Psoas muscle (tissue), 8 donors: ENCODE data around the gene GNB3. TPM values are rescaled to one million over a fixed set of nuclear protein-coding genes. Genes with fewer than 3 reads are reported as not detected.

ENCODE experiments used
- ATAC-seq, 4 donors: fragments of 200-7000 bp; cut with Tn5 transposase; one replicate each; pipeline ENCODE4 v1.9.1; 2020; ENCODE audit warnings: moderate library complexity in 3 of 4, mild to moderate bottlenecking in 2 of 4
- DNase-seq, 2 donors: peaks; one replicate each; pipeline ENCODE4 v3.0.0-alpha.2; 2020
- H3K27ac ChIP-seq: fragments of 200-600 bp; one replicate; pipeline ENCODE4 v1.8.0; 2022
- H3K27me3 ChIP-seq, 3 donors: fragments of 200-600 bp in 1 of 3; one replicate each; pipeline versions ENCODE4 v1.6.1 to v1.8.0; 2013 to 2022; ENCODE audit warnings: low read length in 2 of 3, mild to moderate bottlenecking in 2 of 3, moderate library complexity in 1 of 3; ENCODE audit not compliant: insufficient read depth in 3 of 3
- H3K36me3 ChIP-seq, 2 donors: fragments of 200-600 bp in 1 of 2; one replicate each; pipeline versions ENCODE4 v1.6.1 to v1.8.0; 2013 to 2022; ENCODE audit warnings: low read depth in 1 of 2, mild to moderate bottlenecking in 1 of 2, moderate library complexity in 1 of 2; ENCODE audit not compliant: insufficient read depth in 1 of 2
- H3K4me1 ChIP-seq: fragments of 200-600 bp; one replicate; pipeline ENCODE4 v1.8.0; 2022
- H3K4me3 ChIP-seq: fragments of 200-600 bp; one replicate; pipeline ENCODE4 v1.8.0; 2022; ENCODE audit warnings: mild to moderate bottlenecking
- H3K9me3 ChIP-seq: fragments of 200-600 bp; one replicate; pipeline ENCODE4 v1.8.0; 2022
- CTCF ChIP-seq: fragments of 200-600 bp; IDR thresholded peaks from one replicate; pipeline ENCODE4 v1.8.0; 2022; ENCODE audit warnings: antibody characterized with exemption
- WGBS, 3 donors: extraction: QIAGEN DNeasy Blood & Tissue Kit; methylation state at CpG; one replicate each; pipeline versions ENCODE4 v1.1.6 to v1.1.7; 2013; 5-methylcytosine and 5-hydroxymethylcytosine counted together
- intact Hi-C, 2 donors: fragments of 100-400 bp; cut with DNase I; formaldehyde crosslinking; loops; one replicate each; pipeline versions ENCODE4 v1.11.0 to v1.14.2; 2022
- polyA plus RNA-seq, 3 donors: library from polyadenylated mRNA; stranded (reverse); fragments of 200-250 nt; gene quantifications; one replicate each; pipeline ENCODE4 v1.2.3, GENCODE V29; 2013
- total RNA-seq, 4 donors: library from RNA; stranded (reverse); fragmentation: NEBNext Ultra II Directional in 2 of 4; extraction: Animal tissue kit (Norgen Biotek cat#: 25700) in 2 of 4; gene quantifications; one replicate each; pipeline versions ENCODE4 v1.2.1 to v1.2.4, GENCODE V29; 2021 to 2023
- donor health status: healthy with polysubstance abuse.
- donor health status: DM: no; HTN: no; CAD: no; lungs with moderate emphysema.
- donor health status: Bipolar disorder and iron deficiency.
- donor health status: healthy.
- donor health status: DM: yes; HTN: yes; CAD: no.
- donor health status: DM: no; HTN: no; CAD: no.
- donor health status: DM: no; HTN: no; CAD: no.
- donor health status: DM: yes; HTN: yes; CAD: no.

GNB3 gene
- total and polyA plus RNA-seq, 7 donors = 0.13 to 0.69 (median 0.30) TPM

- Histone ChIP-seq H3K27ac (peak overlapping the region; percentile 97), H3K4me3 (peak overlapping the region; percentile 94), H3K36me3 (peaks cover 7 to 74% of the 10 kb centered on the region in 2 donors), H3K4me1 (peaks cover 32% of the 10 kb centered on the region), H3K27me3 (no peaks in the 10 kb centered on the region), H3K9me3 (no peaks in the 10 kb centered on the region)
- ATAC-seq (peak; percentile 4 to 35 (median 12)), DNase-seq (no peak)
- no peak for TF ChIP-seq CTCF
- WGBS, 3 donors = 1 to 3% (median 2%) methylated on average over 27 to 33 of the region's 33 CpGs
- intact Hi-C loops = loop anchor here in 1 of 2 donors (5.0 to 10.0 kb wide), 2 partner anchors 70 to 248 kb away; no protein-coding TSS in a partner anchor
These were observed 26.2 kb downstream of the GNB3 start for GRCh38 chr12:6866920-6867412.

GRCh38 chr12:6867413-6868210, 26.9 kb downstream of the GNB3 start, which contains the start of gene TPI1:
Gene TPI1 (plus strand): TSS chr12:6867531. CDS start chr12:6867567, 36 bp downstream.
- ATAC-seq (peak; percentile 84 to 88 (median 86)), DNase-seq (peak; percentile 87 to 94)
- TF ChIP-seq CTCF = no peak
- Histone ChIP-seq H3K4me3 (peak within 1 kb of the TSS; percentile 94), H3K27ac (peak within 1 kb of the TSS; percentile 97), H3K4me1 (peaks cover 35% of the 10 kb centered on the region), H3K9me3 (no peaks in the 10 kb centered on the region), H3K27me3 (no peaks in the 10 kb centered on the region), H3K36me3 (peaks cover 7 to 68% of the 10 kb centered on the region in 2 donors)
- intact Hi-C loops = loop anchor here in 1 of 2 donors (5.0 to 10.0 kb wide), 2 partner anchors 70 to 247 kb away; no protein-coding TSS in a partner anchor
- WGBS, 3 donors = 0 to 1% (median 0%) methylated on average over 40 to 86 of the region's 86 CpGs

GRCh38 chr12:6868211-6869048, 27.7 kb downstream of the GNB3 start:
- Histone ChIP-seq H3K27ac (peak overlapping the region; percentile 97), H3K9me3 (no peaks in the 10 kb centered on the region), H3K27me3 (no peaks in the 10 kb centered on the region), H3K4me3 (peak overlapping the region; percentile 94), H3K4me1 (peaks cover 35% of the 10 kb centered on the region), H3K36me3 (peaks cover 6 to 59% of the 10 kb centered on the region in 2 donors)
- 8 to 11% (median 9%) methylated on average over 22 of the region's 22 CpGs for WGBS, 3 donors
- no peak for TF ChIP-seq CTCF
- intact Hi-C loops = loop anchor here in 1 of 2 donors (5.0 to 10.0 kb wide), 2 partner anchors 69 to 246 kb away; no protein-coding TSS in a partner anchor
- ATAC-seq (peak in 3 of 4 donors; percentile 12 to 23 (median 13)), DNase-seq (no peak)
